Raji (cell line): ENCODE results near the gene TMEM140.

Experiments used
- POLR2A ChIP-seq: IDR thresholded peaks from 2 replicates; pipeline ENCODE4 v1.6.1; 2011; ENCODE audit warnings: low read depth, low read length, control low read depth; ENCODE audit not compliant: insufficient read depth

Gene TMEM140

DNA sequence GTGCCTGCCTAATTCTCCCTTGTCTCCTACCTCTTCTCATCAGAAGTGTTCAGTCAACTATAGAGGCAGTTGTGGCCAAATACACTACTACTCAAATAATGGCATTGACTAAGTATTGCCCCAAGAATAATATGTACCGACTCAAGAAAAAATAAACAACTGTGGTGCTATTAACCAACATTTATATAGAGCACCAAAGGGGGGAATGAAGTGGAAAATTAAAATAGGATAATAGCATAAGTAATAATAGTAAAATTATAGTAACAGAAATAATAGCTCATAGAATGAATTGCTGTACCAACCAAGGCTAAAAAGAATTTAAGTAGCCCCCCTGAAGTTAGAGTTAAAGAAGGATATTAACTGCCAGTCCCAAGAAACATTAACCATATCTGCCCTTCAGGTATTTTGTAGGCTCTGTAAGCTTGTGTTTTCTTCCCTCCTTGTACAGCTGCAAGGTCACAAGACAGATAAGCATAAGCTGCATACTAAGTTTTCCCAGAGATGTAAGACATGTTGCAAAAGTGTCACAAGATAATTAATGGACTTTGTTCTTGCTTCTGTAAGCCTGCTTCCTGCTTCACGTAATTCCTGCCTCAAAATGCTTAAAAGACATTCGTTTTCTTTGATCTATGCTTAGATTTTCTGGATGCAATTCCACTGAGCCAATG, 33.5 kb downstream of the TMEM140 start:
- TF ChIP-seq POLR2A = no peak

DNA sequence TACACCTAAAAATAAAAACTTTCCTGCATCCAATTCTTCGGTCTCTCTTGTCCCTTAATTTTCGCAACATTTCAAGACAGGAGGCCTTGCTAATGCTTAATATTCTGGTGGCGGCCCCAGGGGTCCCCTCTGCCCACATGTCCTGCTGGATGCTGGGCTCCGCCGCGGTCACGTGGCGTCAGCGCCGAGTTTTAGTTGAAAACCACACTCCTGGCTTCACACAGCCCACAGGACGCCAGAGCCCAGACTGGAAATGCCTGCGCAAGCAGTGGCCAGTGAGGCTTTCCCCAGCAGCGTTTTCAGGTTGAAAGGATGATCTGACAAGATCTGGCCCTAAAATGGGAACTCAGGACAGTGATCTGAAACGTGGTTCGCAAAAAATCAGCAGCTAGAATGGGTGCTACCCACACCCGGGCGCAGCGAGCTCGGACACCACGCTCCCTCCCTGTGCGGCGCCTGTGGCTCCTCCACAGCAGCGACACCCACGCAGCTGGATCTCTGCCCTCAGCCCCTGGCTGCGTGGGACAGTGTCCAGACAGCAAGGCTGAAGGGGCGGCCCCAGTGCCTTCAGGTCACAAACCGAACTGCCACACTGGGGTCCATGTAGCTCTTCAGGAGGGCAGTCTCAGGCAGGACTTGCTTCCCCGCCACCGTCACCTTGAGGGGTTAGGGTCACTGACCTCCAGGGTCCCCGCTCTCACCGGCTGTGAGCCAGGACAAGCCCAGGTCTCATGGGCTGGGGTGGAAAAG, 34.2 kb downstream of the TMEM140 start:
- no peak for TF ChIP-seq POLR2A

DNA sequence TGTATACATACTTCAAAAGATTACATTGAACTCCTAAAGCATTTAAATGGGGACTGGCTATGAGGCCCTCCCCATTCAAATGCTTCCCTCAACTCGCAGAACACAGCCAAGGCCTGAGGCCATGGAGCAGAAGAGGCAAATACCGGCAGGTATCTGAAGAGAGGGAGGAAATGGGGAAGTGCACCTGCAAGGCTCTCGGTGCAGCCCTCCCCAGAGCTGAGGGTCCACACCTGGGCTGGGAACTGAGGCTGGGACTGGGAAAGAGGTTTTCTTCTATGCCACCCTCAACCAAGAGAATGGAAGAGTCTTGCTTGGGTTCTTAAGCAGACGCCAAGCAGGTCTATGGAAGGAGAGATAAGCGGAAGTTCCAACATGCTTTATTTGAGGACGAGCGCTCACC, 35.6 kb downstream of the TMEM140 start:
- no peak for TF ChIP-seq POLR2A

DNA sequence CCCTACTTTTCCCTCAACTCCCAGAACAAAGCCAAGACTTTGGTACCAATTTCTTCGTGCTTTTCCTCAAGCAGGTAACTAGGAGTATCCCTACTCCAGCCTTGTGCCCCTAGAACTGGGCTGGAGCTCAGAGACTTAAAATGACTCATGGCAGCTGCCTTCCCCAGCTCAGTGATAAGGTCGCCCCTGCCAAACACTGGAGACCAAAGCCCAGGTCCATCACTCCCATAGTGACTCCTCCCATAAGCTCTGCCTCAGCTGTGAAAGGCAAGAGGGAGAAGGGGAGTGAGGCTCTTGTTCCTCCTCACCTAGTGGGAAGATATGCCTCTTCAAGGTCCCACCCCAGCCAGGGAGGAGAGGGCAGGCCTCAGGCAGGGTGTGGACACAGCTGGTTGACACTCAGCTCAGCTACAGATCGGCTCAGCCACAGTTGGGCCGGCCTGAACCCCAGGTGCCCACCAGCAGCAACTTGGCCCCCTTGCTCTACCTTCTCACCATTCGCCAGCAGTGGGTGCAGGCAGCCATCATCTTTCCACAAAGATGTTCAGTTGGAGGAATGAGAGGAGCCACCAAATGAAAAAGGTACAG, 36.5 kb downstream of the TMEM140 start:
- TF ChIP-seq POLR2A = no peak

DNA sequence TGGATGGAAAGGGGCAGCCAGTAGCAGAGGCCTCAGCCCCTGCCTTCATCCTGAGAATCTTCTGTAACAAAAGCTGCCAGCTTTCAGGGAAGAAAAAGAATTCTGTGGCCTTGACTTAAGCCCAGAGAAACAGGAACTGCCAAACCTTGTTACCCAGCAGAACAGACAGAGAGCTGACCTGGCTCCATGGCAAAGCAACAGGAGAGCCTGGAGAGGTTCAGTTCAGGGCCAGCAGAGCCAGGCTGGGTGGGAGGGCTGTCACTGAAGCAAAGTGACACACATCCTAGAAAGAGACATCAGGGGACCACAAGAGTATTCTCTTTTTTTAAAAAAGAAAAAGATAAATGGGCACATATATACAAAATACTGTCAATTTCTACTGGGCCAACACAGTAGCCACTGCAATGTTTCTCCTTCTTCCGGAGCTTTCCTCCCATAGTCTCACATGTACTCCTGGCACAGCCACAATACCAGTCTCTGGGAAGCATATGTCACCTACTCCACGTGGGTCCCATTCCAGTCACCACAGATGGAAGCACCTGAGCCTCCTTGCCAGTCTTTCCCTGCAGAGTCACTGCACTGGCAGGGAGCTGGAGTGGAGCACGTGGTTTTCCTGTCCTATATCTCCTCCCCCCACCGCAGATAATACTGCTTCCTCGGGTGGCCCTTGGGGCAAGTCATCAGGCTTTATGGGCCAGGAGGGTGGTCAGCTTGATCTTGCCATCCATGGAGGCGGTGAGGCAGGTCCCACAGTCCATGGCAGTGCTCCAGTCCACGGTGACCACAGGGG, 37.8 kb downstream of the TMEM140 start:
- TF ChIP-seq POLR2A = no peak

DNA sequence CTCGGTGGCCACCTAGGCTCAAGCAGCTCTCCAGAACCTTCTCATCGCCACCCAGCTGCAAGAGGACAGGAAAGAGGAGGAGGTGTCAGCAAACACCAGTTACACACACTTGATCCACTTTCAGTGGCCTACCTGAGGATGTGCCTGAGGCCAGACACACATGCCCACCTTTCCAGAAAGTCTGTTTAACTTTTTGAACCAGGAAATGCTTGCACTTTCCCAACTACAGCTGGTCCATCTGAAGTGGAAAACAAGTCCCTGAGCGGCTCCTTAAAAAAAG, 38.3 kb downstream of the TMEM140 start:
- no peak for TF ChIP-seq POLR2A

DNA sequence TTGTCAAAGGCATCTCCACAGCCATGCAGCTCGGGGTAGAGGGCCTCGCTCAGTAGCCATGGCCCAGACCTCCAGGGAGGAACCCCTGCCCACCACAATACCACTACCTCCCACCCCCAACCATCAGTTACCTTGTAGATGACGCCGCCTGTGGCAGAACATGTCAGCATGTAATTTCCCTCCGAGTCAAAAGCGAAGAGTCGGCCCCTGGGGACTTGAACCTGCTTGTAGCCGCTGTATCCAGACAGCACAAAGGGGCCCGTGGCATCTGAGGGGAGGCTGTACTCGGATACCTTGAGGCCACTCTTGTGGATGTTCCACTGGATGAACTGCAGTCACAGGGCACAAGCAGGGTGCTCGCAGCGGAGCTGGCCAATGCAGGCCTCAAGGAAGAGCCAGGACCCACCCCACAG, 39.0 kb downstream of the TMEM140 start:
- no peak for TF ChIP-seq POLR2A

DNA sequence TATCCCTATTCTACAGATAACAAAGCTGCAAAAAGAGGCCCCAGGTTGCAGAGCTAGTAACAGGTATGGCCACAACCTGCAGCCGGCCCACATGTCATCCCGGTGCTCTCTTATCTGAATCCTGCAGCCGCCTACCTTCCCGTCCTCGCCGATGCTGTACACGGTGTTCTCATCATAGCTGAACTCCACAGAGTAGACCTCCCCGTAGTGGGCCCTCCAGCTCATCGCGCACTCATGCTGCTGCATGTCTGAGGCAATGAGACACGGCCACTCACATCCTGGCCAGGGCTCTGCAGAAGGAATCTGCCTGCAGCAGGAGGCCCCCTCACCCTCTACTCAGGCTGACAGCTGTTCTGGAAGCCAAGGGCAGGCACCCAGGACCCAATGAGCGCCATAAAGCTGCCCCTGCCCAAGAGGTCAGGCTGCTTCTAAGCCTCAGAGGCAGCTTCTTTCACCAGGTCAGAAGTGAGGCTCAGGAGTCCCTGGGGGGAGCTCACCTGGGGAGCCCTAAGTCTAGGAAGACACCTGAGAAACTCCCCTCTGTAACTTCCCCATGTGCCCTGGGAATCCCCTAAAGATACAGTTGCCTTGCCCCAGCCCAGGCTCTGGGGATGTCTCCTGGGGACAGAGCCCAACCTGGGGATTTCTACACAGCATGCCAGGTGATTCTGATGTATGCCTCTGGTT, 40.6 kb downstream of the TMEM140 start:
- TF ChIP-seq POLR2A = no peak

DNA sequence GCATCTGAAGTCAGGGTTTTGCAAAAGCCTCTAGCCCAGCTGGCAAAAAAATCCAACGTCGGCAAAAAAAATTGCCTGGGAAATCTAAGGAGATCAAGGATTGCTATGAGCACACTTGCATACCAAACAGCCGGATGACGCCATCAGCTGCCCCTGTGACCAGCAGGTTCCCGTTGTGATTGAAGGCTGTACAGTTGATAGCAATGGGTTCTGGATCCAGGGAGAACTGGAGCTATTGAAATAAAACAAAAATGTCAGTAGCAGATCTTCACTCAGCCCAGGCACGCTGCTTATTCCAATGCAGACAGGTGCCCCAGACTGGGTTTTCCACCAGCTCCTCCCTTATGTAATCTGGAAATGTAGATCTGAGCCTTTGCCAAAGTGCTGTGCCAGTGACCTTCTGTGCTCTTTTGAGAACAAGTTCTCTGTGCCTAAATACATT, 41.4 kb downstream of the TMEM140 start:
- TF ChIP-seq POLR2A = no peak

DNA sequence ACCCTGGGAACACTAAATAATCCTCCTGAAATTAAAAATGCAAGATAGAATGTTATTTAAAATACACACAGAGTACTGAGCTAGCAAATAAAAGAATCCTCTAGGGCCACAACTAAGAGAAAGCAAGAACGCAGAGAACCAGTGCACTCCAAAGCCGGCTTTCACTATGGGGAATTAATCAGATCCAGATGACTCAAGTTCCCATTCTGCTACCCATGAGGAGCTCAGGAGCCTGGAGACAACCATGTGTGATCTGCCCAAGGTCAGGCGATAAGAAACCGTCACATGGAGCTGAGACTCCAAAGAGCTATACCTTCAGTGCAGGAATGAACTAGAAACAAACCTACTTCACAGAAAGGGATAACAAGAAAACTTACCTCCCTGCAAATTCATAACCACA, 42.1 kb downstream of the TMEM140 start:
- no peak for TF ChIP-seq POLR2A

DNA sequence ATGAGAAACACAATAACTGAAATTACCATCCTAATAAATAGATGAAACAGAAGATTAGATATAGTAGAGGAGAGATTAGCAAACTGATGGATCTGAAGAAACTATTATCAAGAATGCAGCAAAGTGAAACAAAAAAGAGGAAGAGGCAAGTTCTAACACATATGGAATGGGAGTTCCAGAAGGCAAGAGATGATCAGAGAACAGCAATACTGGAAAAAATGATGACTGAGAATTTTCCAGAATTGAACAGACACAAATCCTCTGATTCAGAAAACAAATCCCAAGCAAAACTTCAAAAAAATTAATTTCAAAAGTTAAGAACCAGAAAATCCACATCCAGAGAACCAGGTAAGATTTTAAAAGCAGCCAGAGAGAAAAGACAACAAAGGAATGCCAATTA, 42.8 kb downstream of the TMEM140 start:
- TF ChIP-seq POLR2A = no peak

DNA sequence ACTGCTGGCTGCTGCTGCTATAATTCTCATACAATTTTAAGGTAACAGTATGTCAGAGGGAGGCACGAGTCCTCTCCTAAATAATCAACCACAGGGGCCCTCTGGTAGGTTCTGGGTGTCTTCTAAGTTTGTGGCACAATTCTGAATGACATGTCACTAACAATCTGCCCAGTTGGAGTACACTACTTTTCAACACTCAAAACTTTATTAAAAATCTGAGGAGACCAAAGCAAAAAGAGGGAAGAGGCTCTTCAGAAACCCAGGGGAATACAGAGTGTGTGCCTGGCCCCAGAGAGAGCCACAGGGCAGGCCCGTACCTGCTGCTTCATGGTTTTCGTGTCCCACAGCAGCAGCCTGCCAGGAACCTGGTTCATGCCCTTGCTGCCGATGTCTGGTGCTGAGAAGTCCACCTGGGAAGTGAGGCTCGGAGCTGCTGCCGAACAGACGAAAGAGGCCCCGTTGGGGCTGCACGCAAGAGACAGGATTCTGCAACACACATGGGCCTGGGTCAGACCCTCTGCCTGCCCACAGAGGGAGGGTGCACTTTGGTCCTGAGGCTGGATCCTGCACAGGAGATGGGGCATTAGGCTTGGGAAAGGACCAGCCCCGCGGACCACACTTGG, 45.2 kb downstream of the TMEM140 start:
- TF ChIP-seq POLR2A = no peak

DNA sequence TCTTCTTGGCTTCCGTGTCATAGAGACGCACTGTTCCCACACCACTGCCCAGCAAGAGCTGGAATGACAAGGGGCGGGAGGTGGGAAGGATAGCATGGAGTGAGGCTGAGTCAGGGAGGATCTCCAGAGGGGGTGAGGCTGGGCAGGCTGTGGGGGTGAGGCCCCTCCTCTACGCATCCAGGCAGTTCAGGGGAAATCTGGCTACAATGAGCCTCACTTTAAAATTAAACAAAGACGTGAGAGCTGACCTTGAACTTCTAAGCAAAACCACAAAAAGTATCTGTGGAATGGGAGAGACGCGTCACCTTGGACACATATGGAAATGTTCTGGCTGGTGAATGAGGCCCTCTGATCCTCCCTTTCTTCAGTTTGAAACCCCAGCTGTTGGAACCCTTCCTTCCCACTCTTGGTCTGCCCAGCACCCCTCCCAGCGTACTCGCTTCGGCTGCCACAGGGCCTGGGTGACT, 45.8 kb downstream of the TMEM140 start:
- TF ChIP-seq POLR2A = no peak

DNA sequence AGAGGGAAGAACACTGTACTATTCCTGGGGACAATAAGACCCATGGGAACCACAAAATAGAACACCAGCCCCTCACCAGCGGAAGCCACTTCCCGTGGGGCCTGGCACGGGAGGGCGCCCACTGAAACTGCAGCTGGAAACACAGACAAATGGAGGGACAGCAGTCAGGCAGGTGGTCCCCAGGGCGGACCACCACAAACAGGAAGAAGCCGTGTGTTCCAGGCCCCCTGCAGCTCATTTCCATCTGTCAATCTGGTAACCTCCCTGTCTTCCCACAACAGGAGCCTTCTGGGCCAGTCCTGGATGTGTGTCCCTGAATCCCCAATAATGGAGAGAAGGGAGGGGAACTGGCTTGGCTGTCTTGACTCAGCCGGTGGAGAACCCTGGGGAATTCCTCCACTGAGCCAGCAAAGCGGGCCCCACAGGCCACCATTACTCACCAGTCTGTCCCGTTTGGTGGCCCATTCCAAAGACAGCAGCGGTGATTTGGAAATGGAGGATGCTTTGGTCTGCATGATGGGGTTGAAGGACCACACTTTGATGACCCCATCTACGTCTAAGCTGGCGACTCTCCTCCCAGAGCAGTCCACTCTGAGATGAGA, 46.7 kb downstream of the TMEM140 start:
- no peak for TF ChIP-seq POLR2A

DNA sequence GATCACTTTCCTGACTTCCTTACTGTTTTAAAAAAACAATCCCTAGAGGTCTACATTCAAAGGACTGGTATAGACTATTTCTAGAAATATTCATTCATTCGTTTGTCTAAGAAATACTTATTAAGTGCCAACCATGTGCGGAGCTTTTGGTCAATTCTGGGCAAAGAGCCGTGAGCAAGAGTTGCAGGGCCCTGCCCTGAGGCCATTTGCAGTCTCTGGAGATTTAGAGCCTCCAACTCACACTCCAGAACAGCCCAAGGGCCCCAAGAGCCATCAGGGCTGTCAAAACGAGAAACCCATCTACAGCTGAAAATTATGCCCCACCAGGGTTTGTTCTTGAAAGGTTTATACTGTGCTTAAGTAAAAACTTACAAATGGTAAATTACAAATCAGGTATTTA, 47.3 kb downstream of the TMEM140 start:
- no peak for TF ChIP-seq POLR2A
